HepG2 (cell line): ENCODE measurements around the gene RITA1. TPM values are rescaled to one million over a fixed set of nuclear protein-coding genes. Genes with fewer than 3 reads are reported as not detected.
A peak's percentile ranks its signal among the peaks of the same experiment; 100 is the strongest.

ENCODE experiments used
- ATAC-seq: fragments of 200-7000 bp; cut with Tn5 transposase; 3 replicates; pipeline ENCODE4 v1.9.1; 2020; ENCODE audit warnings: mild to moderate bottlenecking, moderate library complexity
- BruUV-seq: library from RNA; stranded (reverse); fragments of 400-500 nt; replicated peaks from 2 replicates; lab custom pipeline; 2021; lab: Mats Ljungman, UMichigan
- CTCF ChIA-PET: fragments of 300-600 bp; formaldehyde crosslinking; extraction: SDS; loops from one replicate; lab custom pipeline; 2021; ENCODE audit warnings: low total read pairs, inconsistent platforms, low intra/inter-chr PET ratio; lab: Yijun Ruan, JAX
- POLR2A ChIA-PET: fragments of 350-600 bp; sonication (Branson Sonifier 250); formaldehyde crosslinking; loops from one replicate; lab custom pipeline; 2020; ENCODE audit warnings: antibody characterized with exemption, inconsistent platforms; lab: Yijun Ruan, JAX
- DNase-seq: peaks from one replicate; pipeline ENCODE4 v3.0.0-alpha.2; 2015; ENCODE audit warnings: low spot score
- FAIRE-seq: peaks from 3 replicates; lab custom pipeline; 2011; peaks lifted over from hg19 to GRCh38; lab: Jason Lieb, UNC
- H2AFZ ChIP-seq: one replicate; pipeline ENCODE4 v1.6.1; 2011; ENCODE audit warnings: low read length, inconsistent platforms
- H3K27ac ChIP-seq: fragments of 300-600 bp; 3 replicates; pipeline ENCODE4 v1.8.0; 2011; ENCODE audit warnings: mixed run types, mild to moderate bottlenecking, mixed read lengths, low read length, inconsistent platforms; ENCODE audit not compliant: insufficient read depth; ENCODE audit errors: extremely low read length
- H3K27me3 ChIP-seq, 2 experiments: fragments of 200-600 bp in 1 of 2; 2 replicates in 1 of 2; 3 replicates in 1 of 2; pipeline versions ENCODE4 v1.6.0 to v1.8.0; 2011; ENCODE audit warnings: low read length in 2 of 2, mild to moderate bottlenecking in 2 of 2, moderate library complexity in 2 of 2, inconsistent platforms in 1 of 2; ENCODE audit not compliant: insufficient read depth in 2 of 2, control insufficient read depth in 1 of 2
- H3K36me3 ChIP-seq, 2 experiments: fragments of 200-600 bp in 1 of 2; replicated peaks in 1 of 2; 2 replicates in 1 of 2; 3 replicates in 1 of 2; pipeline versions ENCODE4 v1.5.1 to v1.8.0; 2011; ENCODE audit warnings: low read length in 2 of 2, inconsistent platforms in 1 of 2; ENCODE audit not compliant: insufficient read depth in 2 of 2, control insufficient read depth in 1 of 2
- H3K4me1 ChIP-seq: 2 replicates; pipeline ENCODE4 v1.5.1; 2012; ENCODE audit warnings: low read length, inconsistent platforms; ENCODE audit not compliant: insufficient read depth
- H3K4me2 ChIP-seq: 2 replicates; pipeline ENCODE4 v1.6.0; 2011; ENCODE audit warnings: low read depth, low read length, inconsistent platforms
- H3K4me3 ChIP-seq, 3 experiments: fragments of 200-600 bp in 1 of 3; sonication (generic), shearing (Covaris generic) in 1 of 3; replicated peaks in 1 of 3; 2 replicates each; pipeline ENCODE4 v1.5.1; 2011 to 2016; ENCODE audit warnings: low read length in 3 of 3, inconsistent platforms in 2 of 3, low read depth in 2 of 3, mild to moderate bottlenecking in 2 of 3, control low read depth in 1 of 3, mixed read lengths in 1 of 3; ENCODE audit not compliant: insufficient read depth in 1 of 3
- H3K79me2 ChIP-seq: one replicate; pipeline ENCODE4 v1.6.1; 2011; ENCODE audit warnings: low read length, inconsistent platforms; ENCODE audit not compliant: insufficient read depth
- H3K9ac ChIP-seq: 2 replicates; pipeline ENCODE4 v1.6.0; 2011; ENCODE audit warnings: mild to moderate bottlenecking, low read depth, low read length, inconsistent platforms; ENCODE audit not compliant: insufficient read depth
- H3K9me3 ChIP-seq: 2 replicates; pipeline ENCODE4 v1.5.1; 2012; ENCODE audit warnings: mild to moderate bottlenecking, low read length
- H4K20me1 ChIP-seq: 2 replicates; pipeline ENCODE4 v1.6.0; 2011; ENCODE audit warnings: inconsistent platforms, mild to moderate bottlenecking, low read length, moderate library complexity; ENCODE audit not compliant: insufficient read depth
- CSRNP1 ChIP-seq: sonication (generic); formaldehyde crosslinking; IDR thresholded peaks from 2 replicates; pipeline ENCODE4 v1.8.1; 2023; ENCODE audit warnings: mild to moderate bottlenecking, missing genetic modification reagents
- DBP ChIP-seq: sonication (generic); formaldehyde crosslinking; IDR thresholded peaks from 2 replicates; pipeline ENCODE4 v1.4.0; 2020; ENCODE audit warnings: missing genetic modification reagents; ENCODE audit errors: not compliant biosample characterization
- GABPB1 ChIP-seq: IDR thresholded peaks from 2 replicates; pipeline ENCODE4 v1.6.1; 2016; ENCODE audit warnings: mild to moderate bottlenecking, missing genetic modification reagents, moderate library complexity, missing compliant biosample characterization
- HOXA9 ChIP-seq: sonication (generic); formaldehyde crosslinking; IDR thresholded peaks from 2 replicates; pipeline ENCODE4 v1.8.1; 2022; ENCODE audit warnings: missing genetic modification reagents, mild to moderate bottlenecking, moderate library complexity, borderline replicate concordance
- RXRA ChIP-seq: sonication (generic); formaldehyde crosslinking; IDR thresholded peaks from 2 replicates; pipeline ENCODE4 v1.5.1; 2020; ENCODE audit warnings: missing genetic modification reagents
- SRSF1 ChIP-seq: fragments of 200-400 bp; formaldehyde crosslinking; optimal IDR thresholded peaks from 2 replicates; pipeline ENCODE3; 2017; ENCODE audit warnings: mild to moderate bottlenecking, low read depth, low read length, moderate library complexity
- TFDP1 ChIP-seq: IDR thresholded peaks from 2 replicates; pipeline ENCODE4 v1.6.1; 2016; ENCODE audit warnings: missing compliant biosample characterization, missing genetic modification reagents, borderline replicate concordance
- YY1 ChIP-seq: IDR thresholded peaks from 2 replicates; pipeline ENCODE4 v1.6.1; 2011; ENCODE audit warnings: low read length, low read depth, moderate library complexity, mild to moderate bottlenecking; ENCODE audit not compliant: insufficient read depth, insufficient replicate concordance
- ZBTB20 ChIP-seq: sonication (generic); formaldehyde crosslinking; IDR thresholded peaks from 2 replicates; pipeline ENCODE4 v1.8.1; 2023; ENCODE audit warnings: missing genetic modification reagents, low read depth, mild to moderate bottlenecking, borderline replicate concordance
- ZNF773 ChIP-seq: sonication (generic); formaldehyde crosslinking; IDR thresholded peaks from 2 replicates; pipeline ENCODE4 v1.4.0; 2020; ENCODE audit warnings: missing genetic modification reagents, borderline replicate concordance
- WGBS: methylation state at CpG from one replicate; pipeline ENCODE4 v1.1.6; 2017; ENCODE audit warnings: low lambda C conversion rate; 5-methylcytosine and 5-hydroxymethylcytosine counted together
- in situ Hi-C: cut with HindIII; loops from 2 replicates; pipeline ENCODE4 v1.10.0; 2017; ENCODE audit warnings: low pct_unique_long_range_greater_than_20kb; ENCODE audit not compliant: extremely low pct_ligation_motif_present
- intact Hi-C: fragments of 100-400 bp; cut with micrococcal nuclease; formaldehyde crosslinking; loops from one replicate; pipeline ENCODE4 v1.10.0; 2022; ENCODE audit not compliant: unreplicated experiment
- polyA plus RNA-seq, 8 experiments: library from polyadenylated mRNA; depleted of rRNA in 3 of 8; stranded (reverse) in 7 of 8; unstranded in 1 of 8; fragments of >200 nt; fragmentation: Illumina TruSeq in 4 of 8; extraction: Trizol in 4 of 8; gene quantifications; 2 replicates each; pipeline versions ENCODE4 v1.2.1 to v1.2.3, GENCODE V29; 2011 to 2016; ENCODE audit warnings: low read depth in 4 of 8, missing spikeins in 1 of 8, mixed read lengths in 1 of 8; ENCODE audit not compliant: insufficient read depth in 1 of 8
- total RNA-seq, 5 experiments: library from RNA; depleted of rRNA; stranded (reverse); fragments of >200 nt; fragmentation: Illumina TruSeq; extraction: Trizol; gene quantifications; 2 replicates each; pipeline ENCODE4 v1.2.3, GENCODE V29; 2016; ENCODE audit warnings: low read depth in 1 of 5

RITA1 gene
- total and polyA plus RNA-seq, 2 of the 13 experiments (the other 11 are each of a cell fraction or from before 2014, with no cell fraction given) = 12.4 to 28.9 TPM

- intact Hi-C loops = no loop called here
- Histone ChIP-seq H3K4me3 (no peak overlapping the region), H3K27me3 (peaks cover 0 to 1% of the 10 kb centered on the region in 2 experiments; a peak in 1 of 5 replicates), H3K9me3 (no peaks in the 10 kb centered on the region), H4K20me1 (no peaks in the 10 kb centered on the region), H3K4me1 (no peaks in the 10 kb centered on the region), H3K27ac (no peak overlapping the region), H2AFZ (no peak overlapping the region), H3K9ac (no peak overlapping the region), H3K36me3 (no peaks in the 10 kb centered on the region), H3K4me2 (0 out of 2 replicates have a peak overlapping the region, but pooled peaks have one; percentile 12), H3K79me2 (no peaks in the 10 kb centered on the region)
- WGBS = 25% methylated on average over 21 of the region's 21 CpGs
- no peak for ATAC-seq
- no peak for DNase-seq
- FAIRE-seq = no peak
- POLR2A ChIA-PET = no interaction called here
- CTCF ChIA-PET = no interaction called here
- no TSS peak for BruUV-seq
- TF ChIP-seq CSRNP1 (CRISPR knock-in tag) (no peak), TFDP1 (CRISPR knock-in tag) (no peak), YY1 (no peak), HOXA9 (CRISPR knock-in tag) (no peak), SRSF1 (no peak), GABPB1 (CRISPR knock-in tag) (no peak), ZNF773 (CRISPR knock-in tag) (no peak), RXRA (no peak), ZBTB20 (CRISPR knock-in tag) (no peak), DBP (CRISPR knock-in tag) (no peak)
- in situ Hi-C loops = no loop called here
Observed at GRCh38 chr12:113136128-113136989, 49.2 kb upstream of the RITA1 start.
